Mucosa of descending colon (tissue), 3 donors: ENCODE data around the gene GPLD1. TPM values are rescaled to one million over a fixed set of nuclear protein-coding genes. Genes with fewer than 3 reads are reported as not detected.
"Not testable (repeated sequence)": the region's sequence is repeated elsewhere in the genome, so short reads cannot be mapped to it uniquely, and the experiment has no call there.

Source experiments
- ATAC-seq: fragments of 200-7000 bp; cut with Tn5 transposase; one replicate; pipeline ENCODE4 v1.9.1; 2020; ENCODE audit warnings: mild to moderate bottlenecking, moderate library complexity
- DNase-seq, 3 donors: peaks; one replicate each; pipeline ENCODE4 v3.0.0-alpha.2; 2020
- H3K36me3 ChIP-seq: fragments of 200-600 bp; one replicate; pipeline ENCODE4 v1.8.0; 2021; ENCODE audit warnings: low read depth, mild to moderate bottlenecking
- H3K4me1 ChIP-seq: fragments of 200-600 bp; one replicate; pipeline ENCODE4 v1.8.0; 2021; ENCODE audit warnings: low read depth, mild to moderate bottlenecking
- H3K4me3 ChIP-seq: fragments of 200-600 bp; one replicate; pipeline ENCODE4 v1.8.0; 2021; ENCODE audit warnings: mild to moderate bottlenecking
- H3K9me3 ChIP-seq: fragments of 200-600 bp; one replicate; pipeline ENCODE4 v1.8.0; 2021; ENCODE audit warnings: mild to moderate bottlenecking
- CTCF ChIP-seq: fragments of 200-600 bp; IDR thresholded peaks from one replicate; pipeline ENCODE4 v1.8.0; 2022; ENCODE audit warnings: antibody characterized with exemption, mild to moderate bottlenecking
- intact Hi-C, 2 donors: fragments of 100-400 bp; cut with DNase I in 1 of 2; cut with micrococcal nuclease in 1 of 2; formaldehyde crosslinking; loops; one replicate each; pipeline versions ENCODE4 v1.11.0 to v1.11.1; 2022; cut with DNase I, micrococcal nuclease
- total RNA-seq, 3 donors: library from RNA; stranded (reverse); fragmentation: NEBNext Ultra II Directional in 2 of 3; extraction: Animal tissue kit (Norgen Biotek cat#: 25700) in 2 of 3; gene quantifications; one replicate each; pipeline versions ENCODE4 v1.2.1 to v1.2.4, GENCODE V29; 2021 to 2023
- donor health status: DM: no; HTN: no; CAD: no; lungs with moderate emphysema.
- donor health status: DM: no; HTN: no; CAD: no.
- donor health status: DM: no; HTN: yes; CAD: no.

The GPLD1 gene
- total RNA-seq, 3 donors from 2014 or later, result 0.36 to 5.8 (median 1.8) TPM

GRCh38 chr6:24520929-24521546 is 31.7 kb upstream of the GPLD1 start:
- H3K4me1 ChIP-seq, result no peaks in the 10 kb centered on the region
- no peak overlapping the region for H3K4me3 ChIP-seq
- H3K9me3 ChIP-seq, result no peaks in the 10 kb centered on the region
- DNase-seq (peak in 2 of 3 donors; percentile 69), ATAC-seq (peak; percentile 87)
- no peaks in the 10 kb centered on the region for H3K36me3 ChIP-seq
- peak; percentile 40 for TF ChIP-seq CTCF
- intact Hi-C loops, result no loop called here

GRCh38 chr6:24517659-24518543 is 28.5 kb upstream of the GPLD1 start:
- TF ChIP-seq CTCF, result no peak
- ATAC-seq, result peak; percentile 41
- Histone ChIP-seq H3K36me3 (no peaks in the 10 kb centered on the region), H3K4me1 (no peaks in the 10 kb centered on the region), H3K4me3 (no peak overlapping the region), H3K9me3 (no peaks in the 10 kb centered on the region)
- intact Hi-C loops, result no loop called here
- DNase-seq, result no peak

GRCh38 chr6:24513602-24514001 is 24.2 kb upstream of the GPLD1 start:
- Histone ChIP-seq H3K36me3 (no peaks in the 10 kb centered on the region), H3K4me3 (no peak overlapping the region), H3K4me1 (no peaks in the 10 kb centered on the region), H3K9me3 (no peaks in the 10 kb centered on the region)
- intact Hi-C loops, result no loop called here
- ATAC-seq, result peak; percentile 45
- TF ChIP-seq CTCF, result no peak
- peak in 1 of 3 donors; percentile 23 for DNase-seq

- intact Hi-C loops, H3K4me1 ChIP-seq, H3K4me3 ChIP-seq, ATAC-seq, DNase-seq, H3K9me3 ChIP-seq, H3K36me3 ChIP-seq: not testable (repeated sequence)
These were observed 22.6 kb upstream of the GPLD1 start for GRCh38 chr6:24511976-24512375.

GRCh38 chr6:24506814-24507520 is 17.6 kb upstream of the GPLD1 start:
- Histone ChIP-seq H3K36me3 (no peaks in the 10 kb centered on the region), H3K4me3 (no peak overlapping the region), H3K4me1 (peaks cover 7% of the 10 kb centered on the region), H3K9me3 (no peaks in the 10 kb centered on the region)
- intact Hi-C loops, result no loop called here
- TF ChIP-seq CTCF, result no peak
- no peak for DNase-seq
- ATAC-seq, result no peak
